ENCODE results near the gene LINGO4.

LINGO4 gene

DNA sequence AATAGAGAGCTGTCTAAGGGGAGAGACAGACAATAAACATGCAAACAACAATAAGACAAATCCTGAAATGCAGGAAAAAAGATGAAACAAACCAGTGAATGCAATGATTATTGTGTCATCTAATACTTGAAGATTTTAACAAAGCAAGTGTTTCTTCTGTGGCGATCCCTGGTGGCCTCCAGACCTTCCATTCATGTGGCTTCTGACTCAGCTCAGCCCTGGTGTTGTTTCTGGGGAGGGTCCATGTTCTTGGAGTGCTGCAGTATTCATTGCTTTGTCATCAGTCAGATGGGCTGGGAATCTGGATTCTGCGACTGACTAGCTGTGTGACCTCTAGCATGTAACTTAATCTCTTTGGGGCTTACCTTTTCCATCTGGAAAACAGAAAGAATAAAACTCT, 35.9 kb upstream of the LINGO4 start:
- no peak for DNase-seq (ENCODE audit: low read depth)
- TF ChIP-seq, protein P1, sequence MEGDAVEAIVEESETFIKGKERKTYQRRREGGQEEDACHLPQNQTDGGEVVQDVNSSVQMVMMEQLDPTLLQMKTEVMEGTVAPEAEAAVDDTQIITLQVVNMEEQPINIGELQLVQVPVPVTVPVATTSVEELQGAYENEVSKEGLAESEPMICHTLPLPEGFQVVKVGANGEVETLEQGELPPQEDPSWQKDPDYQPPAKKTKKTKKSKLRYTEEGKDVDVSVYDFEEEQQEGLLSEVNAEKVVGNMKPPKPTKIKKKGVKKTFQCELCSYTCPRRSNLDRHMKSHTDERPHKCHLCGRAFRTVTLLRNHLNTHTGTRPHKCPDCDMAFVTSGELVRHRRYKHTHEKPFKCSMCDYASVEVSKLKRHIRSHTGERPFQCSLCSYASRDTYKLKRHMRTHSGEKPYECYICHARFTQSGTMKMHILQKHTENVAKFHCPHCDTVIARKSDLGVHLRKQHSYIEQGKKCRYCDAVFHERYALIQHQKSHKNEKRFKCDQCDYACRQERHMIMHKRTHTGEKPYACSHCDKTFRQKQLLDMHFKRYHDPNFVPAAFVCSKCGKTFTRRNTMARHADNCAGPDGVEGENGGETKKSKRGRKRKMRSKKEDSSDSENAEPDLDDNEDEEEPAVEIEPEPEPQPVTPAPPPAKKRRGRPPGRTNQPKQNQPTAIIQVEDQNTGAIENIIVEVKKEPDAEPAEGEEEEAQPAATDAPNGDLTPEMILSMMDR (IDR thresholded peaks at IDR 0.05; ENCODE audit: low read depth, low read length), result no peak
- TF ChIP-seq, protein P2, sequence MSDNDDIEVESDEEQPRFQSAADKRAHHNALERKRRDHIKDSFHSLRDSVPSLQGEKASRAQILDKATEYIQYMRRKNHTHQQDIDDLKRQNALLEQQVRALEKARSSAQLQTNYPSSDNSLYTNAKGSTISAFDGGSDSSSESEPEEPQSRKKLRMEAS (IDR thresholded peaks at IDR 0.05; ENCODE audit: low read depth, low read length), result no peak
- no peak for TF ChIP-seq MYC (IDR thresholded peaks at IDR 0.05; ENCODE audit: low read depth, low read length)
- H3K4me3 ChIP-seq (ENCODE audit: low read depth, low read length), result no peak overlapping the region

DNA sequence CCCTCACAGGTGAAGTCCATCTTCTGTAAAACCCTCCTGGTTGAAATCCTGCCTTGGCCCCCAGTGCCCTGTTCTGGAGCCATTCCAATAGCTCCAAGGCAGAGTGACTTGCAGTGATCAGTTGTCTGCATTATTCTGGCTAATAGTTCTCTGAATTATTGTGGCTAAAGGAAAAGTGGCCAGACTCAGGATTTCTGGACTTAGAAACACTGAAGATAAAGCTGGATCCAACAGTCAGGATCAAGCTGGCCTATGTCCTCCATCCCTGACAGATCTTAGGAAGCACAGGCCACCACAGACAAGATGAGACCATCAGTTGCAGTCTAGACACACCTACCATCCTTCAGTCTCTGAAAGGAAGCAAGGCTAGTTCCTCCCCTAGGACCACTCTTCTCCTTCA, 35.2 kb upstream of the LINGO4 start:
- no peak for DNase-seq (ENCODE audit: low read depth)
- no peak for TF ChIP-seq MYC (IDR thresholded peaks at IDR 0.05; ENCODE audit: low read depth, low read length)
- TF ChIP-seq, protein P1 (IDR thresholded peaks at IDR 0.05; ENCODE audit: low read depth, low read length), result no peak
- TF ChIP-seq, protein P2 (IDR thresholded peaks at IDR 0.05; ENCODE audit: low read depth, low read length), result no peak
- no peak for TF ChIP-seq POLR2A (IDR thresholded peaks at IDR 0.05; ENCODE audit: extremely low read depth, insufficient read length)
- H3K4me3 ChIP-seq (ENCODE audit: low read depth, low read length), result no peak overlapping the region

DNA sequence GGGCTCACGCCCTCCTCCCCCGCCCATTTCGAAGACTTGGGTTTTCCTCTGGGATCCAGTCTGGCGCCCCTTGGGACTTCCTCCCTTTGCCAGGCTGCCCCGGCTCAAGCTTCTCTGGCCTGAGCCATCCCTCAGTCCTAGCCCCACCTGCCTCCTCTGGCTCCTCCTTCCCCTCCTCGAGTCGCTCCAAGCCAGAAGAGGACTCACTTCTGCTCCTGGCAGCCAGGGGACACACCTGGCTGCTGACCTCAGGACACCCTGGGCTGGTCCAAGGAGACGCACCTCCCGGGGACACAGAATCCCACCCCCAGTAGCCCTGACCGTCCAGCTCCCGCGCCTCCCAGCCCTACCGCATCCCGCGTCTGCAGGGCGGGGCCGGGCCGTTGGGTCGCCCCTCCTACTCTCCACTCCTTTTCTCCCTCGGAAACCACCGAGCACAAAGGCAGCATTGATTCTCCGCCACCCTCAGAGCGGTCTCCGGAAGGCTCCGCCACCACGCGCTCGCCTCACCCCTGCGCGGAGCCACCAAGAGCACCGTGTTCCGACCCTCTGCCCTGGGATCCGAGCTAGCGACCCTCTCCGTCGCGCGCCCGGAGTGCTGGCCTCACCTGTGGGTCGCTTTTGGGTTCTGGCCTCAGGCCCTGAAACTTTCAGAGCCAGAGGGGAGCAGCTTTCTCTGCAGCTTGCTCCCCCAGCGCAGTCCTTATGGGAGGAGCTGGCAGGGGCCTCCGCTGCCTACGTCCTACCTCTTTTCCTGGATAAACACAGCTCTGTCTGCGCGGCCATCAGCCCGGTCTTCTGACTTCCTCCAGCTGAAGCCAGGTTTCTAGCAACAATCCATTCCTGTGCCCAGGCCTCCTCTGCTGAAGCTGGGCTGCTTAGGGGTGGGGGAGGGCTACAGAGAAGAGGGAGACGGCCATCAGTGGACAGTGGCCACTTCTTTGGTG, 34.5 kb upstream of the LINGO4 start, which contains the start of gene C2CD4D:
C2CD4D (minus strand) TSS at position 364 of the 947 bp plus-strand sequence. CDS start 831 bp downstream, outside the sequence.
- no peak within 1 kb of the TSS for H3K4me3 ChIP-seq (ENCODE audit: low read depth, low read length)

DNA sequence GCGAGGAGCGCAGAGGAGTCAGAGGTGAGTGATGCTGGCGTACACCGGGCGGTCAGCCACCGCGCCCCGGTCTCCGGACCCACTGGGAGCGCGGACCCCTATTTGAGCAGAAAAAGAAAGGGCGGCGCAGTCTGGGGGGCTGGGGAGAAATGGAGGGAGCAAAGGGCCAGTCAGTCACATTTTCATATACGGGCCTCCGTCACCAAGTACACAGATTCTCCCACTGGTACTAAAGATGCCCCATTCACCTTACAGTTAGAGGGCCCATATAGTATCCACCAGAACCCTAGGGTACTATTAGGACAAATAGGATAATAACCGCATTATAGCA, 33.8 kb upstream of the LINGO4 start:
- no peak overlapping the region for H3K4me3 ChIP-seq (ENCODE audit: low read depth, low read length)
- no peak for DNase-seq (ENCODE audit: low read depth)
- TF ChIP-seq MYC (IDR thresholded peaks at IDR 0.05; ENCODE audit: low read depth, low read length), result no peak
- TF ChIP-seq, protein P1 (IDR thresholded peaks at IDR 0.05; ENCODE audit: low read depth, low read length), result no peak
- TF ChIP-seq, protein P2 (IDR thresholded peaks at IDR 0.05; ENCODE audit: low read depth, low read length), result no peak

More for the DNA sequence above, 34.5 kb upstream of the LINGO4 start, which contains the start of gene C2CD4D:
- no peak for TF ChIP-seq POLR2A (IDR thresholded peaks at IDR 0.05; ENCODE audit: extremely low read depth, insufficient read length)
- TF ChIP-seq, protein P1 (IDR thresholded peaks at IDR 0.05; ENCODE audit: low read depth, low read length), result no peak
- TF ChIP-seq MYC (IDR thresholded peaks at IDR 0.05; ENCODE audit: low read depth, low read length), result no peak
- TF ChIP-seq, protein P2 (IDR thresholded peaks at IDR 0.05; ENCODE audit: low read depth, low read length), result no peak
- DNase-seq (ENCODE audit: low read depth), result no peak

DNA sequence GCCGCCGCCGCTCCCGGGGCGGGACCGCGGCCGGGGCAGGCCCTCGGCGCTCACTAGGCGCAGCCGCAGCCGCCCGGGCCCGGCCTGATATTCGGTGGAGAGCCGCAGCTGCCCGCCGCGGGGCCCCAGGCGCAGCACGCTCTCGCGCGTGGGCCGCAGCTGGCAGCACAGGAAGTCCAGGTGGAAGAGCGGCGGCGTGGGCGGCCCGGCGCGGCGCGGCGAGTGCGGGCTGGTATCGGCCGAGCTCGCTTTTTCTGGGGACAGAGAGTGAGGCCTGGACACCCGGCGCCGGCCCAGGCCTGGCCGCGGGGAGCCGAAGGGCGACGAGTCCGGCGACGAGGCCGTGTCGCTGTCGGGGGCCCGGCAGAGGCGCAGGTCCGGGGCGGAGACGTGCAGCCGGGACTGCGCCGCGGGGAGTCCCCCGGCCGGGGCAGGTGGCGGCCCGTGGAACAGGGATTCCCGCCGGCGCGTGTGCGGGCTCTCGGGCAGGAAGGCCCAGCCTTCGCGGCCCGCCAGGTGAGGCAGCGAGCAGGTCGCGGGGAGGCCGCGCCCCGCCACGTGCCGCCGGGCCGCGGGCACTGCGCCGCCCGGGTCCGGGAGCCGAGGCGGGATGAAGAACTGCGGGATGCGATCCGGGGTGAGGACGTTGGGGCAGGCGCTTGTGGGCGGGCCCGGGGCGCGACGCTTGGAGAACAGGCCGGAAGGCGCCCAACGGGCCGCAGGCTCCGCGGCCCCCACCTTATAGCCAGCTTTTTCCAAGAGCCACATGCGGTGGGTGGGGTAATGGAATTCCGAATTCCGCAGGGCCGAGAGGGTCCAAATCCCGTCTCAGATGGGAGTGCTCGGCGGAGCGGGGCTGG, 33.2 kb upstream of the LINGO4 start:
- H3K4me3 ChIP-seq (ENCODE audit: low read depth, low read length), result no peak overlapping the region
- no peak for TF ChIP-seq POLR2A (IDR thresholded peaks at IDR 0.05; ENCODE audit: extremely low read depth, insufficient read length)
- no peak for TF ChIP-seq MYC (IDR thresholded peaks at IDR 0.05; ENCODE audit: low read depth, low read length)
- TF ChIP-seq, protein P1 (IDR thresholded peaks at IDR 0.05; ENCODE audit: low read depth, low read length), result no peak
- TF ChIP-seq, protein P2 (IDR thresholded peaks at IDR 0.05; ENCODE audit: low read depth, low read length), result no peak
- peak; percentile 31 for DNase-seq (ENCODE audit: low read depth)

All from NB4 (cell line).